DMS153 treated with DMSO at 0.1 percent for 48 hours (cell line): ENCODE results near the gene EFNB1.

Experiments used
- DNase-seq: peaks from one replicate; lab custom pipeline; 2025; ENCODE audit not compliant: unreplicated experiment; lab: John Stamatoyannopoulos, UW

EFNB1 gene

DNA sequence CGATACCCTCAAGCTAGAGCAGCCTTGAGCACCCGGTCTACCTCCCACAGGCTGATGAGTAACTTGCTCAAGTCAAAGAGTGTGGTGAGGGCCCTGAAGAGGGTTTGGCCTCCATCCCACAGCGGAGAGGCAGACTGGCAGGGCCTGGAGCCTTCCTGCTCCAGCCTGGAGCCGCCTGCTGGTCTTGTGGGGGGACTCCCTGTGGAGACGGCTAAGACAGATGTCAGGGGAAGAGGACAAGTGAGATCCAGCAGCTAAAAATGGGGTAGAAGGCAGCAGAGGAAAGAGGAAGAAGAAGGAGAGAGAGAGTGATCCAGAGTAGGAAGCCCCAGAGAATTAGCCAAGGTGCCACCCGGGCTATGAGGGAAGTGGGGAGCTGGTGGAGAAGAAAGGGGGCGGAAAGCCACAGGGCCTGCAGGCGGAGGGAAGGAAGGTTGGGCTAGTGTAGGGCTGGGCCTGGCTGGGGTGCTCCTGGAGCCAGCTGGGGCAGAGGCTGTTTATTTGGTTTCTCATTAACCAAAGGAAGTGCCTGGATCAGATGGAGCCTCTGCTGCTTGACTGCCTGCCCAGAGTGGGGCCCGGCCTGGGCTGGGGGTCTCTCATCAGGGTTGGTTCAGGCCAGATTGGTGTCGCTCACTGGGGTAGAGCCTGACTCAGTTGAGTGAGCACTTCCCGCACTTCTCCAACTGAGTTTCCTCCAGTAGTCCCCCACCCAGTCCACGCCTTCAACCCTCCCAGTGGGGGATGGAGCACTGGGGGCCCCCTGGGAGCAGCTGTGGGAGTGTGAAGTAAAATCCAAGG is 14.2 kb downstream of the EFNB1 start:
- no peak for DNase-seq

GRCh38 chrX:68843992-68844391 is 15.2 kb downstream of the EFNB1 start:
- DNase-seq = no peak

DNA sequence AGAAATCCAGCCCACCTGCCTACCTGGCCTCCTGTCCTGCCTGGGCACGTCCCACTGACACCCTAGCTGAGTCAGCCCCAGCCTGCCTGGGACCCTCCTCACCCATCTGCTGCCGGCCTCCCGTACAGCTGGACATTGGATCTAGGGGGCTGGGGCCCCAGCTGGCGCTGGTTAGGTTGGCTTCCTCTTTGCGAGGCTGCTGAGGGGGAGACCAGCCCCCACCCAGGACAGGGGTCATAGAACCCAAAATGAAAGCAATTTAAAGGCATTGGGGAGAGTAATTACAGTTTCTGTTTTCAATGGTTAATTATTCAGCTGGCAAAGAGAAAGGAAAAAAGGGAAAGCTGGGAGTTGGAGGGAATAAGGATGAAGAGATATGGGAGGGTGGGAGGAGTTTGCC is 15.8 kb downstream of the EFNB1 start:
- DNase-seq = no peak

GRCh38 chrX:68846536-68846935 is 17.7 kb downstream of the EFNB1 start:
- no peak for DNase-seq

DNA sequence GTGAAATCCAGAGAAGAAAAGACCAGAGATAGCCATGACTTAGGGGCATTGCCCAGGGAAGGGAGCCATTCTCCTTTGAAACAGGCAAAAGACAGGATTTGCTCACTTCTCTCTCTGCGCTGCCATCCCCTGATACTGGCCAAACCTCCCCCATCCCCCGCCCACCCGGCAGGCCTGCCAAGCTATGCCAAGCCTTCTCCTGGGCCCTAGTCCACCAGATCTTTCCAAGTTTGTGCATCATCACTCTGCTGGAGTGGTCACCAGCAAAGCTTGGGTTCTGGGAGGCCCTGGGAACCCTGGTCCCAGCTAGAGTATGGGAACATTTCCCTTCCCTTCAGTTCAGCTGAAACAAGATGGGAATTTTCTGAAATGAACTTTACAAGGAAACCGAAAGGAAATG is 18.4 kb downstream of the EFNB1 start:
- DNase-seq = no peak

DNA sequence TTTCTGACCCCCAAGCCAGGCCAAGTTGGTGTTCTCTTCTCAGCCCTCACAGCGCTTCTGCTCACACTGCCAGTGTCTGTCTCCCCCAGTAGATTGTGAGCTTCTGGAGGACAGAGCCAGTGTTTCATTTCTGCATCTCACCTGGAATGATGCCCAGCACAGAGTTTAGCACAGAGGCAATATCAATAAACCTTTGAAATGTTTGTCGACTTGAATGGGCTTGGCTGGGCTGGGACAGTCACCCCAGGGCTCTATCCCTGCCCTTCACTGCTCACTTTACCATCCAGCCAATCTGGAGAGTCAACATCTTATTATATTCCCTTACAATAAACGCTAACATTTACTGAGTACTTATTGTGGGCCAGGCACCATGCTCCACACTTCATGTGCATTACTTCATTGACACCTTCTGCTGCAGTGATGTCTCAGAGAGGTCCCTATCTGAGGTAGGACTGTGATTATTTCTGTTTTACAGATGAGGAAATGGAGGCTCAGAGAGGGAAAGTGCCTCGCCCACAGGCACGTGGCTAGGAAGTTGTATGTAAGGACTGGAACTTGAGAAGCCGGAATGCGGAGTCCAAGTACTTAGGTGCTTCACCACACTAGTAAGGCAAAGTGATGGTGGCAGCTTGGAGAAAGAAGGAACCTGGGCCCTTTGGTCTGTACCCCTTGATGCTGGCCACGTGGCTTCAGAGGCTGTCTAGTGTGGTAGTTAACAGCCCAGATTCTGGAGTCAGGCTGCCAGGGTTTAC is 19.5 kb downstream of the EFNB1 start:
- no peak for DNase-seq

DNA sequence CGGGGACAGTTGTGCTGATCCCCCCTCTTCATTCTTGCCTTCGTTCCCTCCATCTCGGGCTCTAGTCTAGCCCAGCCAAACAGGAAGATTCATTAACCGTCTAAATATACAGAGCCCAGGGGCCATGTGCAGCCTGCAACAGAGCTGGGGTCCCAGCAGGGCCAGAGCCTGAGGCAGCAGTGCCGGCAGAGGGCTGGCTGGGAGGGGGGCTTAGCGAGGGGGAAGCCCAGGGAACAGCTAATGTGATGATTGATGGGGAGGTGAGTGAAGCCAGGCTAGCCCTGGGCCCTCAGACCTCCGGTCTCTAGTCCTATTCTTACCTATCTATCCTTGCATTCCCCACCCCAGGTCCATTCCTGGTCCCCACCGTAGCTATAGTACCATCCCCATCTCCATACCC is 22.3 kb downstream of the EFNB1 start:
- no peak for DNase-seq

GRCh38 chrX:68852046-68852445 is 23.2 kb downstream of the EFNB1 start:
- DNase-seq = no peak

- DNase-seq = no peak
These were observed 24.9 kb downstream of the EFNB1 start for GRCh38 chrX:68853665-68854251.

GRCh38 chrX:68865300-68865699 is 36.5 kb downstream of the EFNB1 start:
- DNase-seq = no peak

DNA sequence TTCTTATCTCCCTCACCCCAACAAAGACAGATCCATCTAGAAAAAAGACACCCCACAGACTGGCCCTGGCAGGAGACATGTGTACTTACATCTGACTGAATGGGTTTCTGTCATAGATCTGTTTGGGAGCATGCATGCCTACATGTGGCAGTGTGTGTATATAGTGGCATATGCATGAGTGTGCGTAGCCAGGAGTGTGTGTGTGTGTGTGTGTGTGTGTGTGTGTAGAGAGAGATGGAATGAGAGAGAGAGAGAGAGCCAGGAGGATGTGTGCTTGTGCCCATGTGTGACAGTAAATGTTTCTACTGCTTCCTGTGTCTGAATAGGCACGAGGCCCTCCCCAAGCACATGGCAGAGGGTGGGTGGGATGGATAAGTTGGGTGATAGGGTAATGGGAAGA is 37.1 kb downstream of the EFNB1 start:
- no peak for DNase-seq

GRCh38 chrX:68867458-68868112 is 38.8 kb downstream of the EFNB1 start:
- DNase-seq = no peak

DNA sequence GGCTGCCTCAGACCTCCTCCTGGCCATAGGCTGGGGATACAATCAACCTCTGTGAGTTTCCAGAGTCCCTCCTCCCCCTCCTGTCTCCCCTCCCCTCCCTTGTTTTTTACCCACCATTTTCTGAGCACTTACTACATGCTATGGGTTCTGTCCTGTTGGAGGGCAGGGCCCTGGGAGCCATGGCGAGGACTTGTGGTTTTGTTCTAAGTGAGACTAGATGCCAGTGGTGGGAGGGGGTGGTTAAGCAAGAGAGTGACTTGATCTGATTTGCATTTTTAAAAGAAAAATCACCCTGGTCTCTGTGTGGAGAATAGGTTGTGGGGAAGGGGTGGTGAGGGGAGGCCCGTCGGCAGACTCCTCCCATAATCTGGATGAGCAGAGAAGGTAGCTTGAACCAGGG is 39.5 kb downstream of the EFNB1 start:
- no peak for DNase-seq

- no peak for DNase-seq
These were observed 40.3 kb downstream of the EFNB1 start for GRCh38 chrX:68868902-68869800.

DNA sequence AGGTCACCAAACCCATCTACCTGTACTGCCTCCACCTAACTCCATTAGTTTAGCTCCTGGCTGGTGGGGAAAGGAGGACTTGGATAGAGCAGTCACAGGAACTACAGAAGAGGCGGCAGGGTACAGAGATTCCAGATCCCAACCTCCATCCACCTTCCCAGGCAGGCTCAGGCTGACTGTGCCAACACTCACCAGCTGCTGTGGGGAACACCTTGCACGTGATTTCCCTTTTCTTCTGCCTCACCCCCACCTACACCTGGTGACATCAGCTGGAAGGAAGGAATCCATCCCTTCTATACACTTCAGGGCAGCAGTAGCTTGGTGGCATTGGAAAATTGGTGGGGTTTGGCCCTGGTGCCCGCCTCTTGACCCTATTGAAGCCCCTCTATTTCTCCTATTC is 41.5 kb downstream of the EFNB1 start:
- no peak for DNase-seq

GRCh38 chrX:68872171-68872570 is 43.4 kb downstream of the EFNB1 start:
- no peak for DNase-seq

- no peak for DNase-seq
These were observed 45.3 kb downstream of the EFNB1 start for GRCh38 chrX:68874076-68874475.

GRCh38 chrX:68876731-68877130 is 47.9 kb downstream of the EFNB1 start:
- DNase-seq = no peak

- no peak for DNase-seq
These were observed 48.8 kb downstream of the EFNB1 start for GRCh38 chrX:68877606-68878005.

GRCh38 chrX:68878977-68879645 is 50.3 kb downstream of the EFNB1 start:
- no peak for DNase-seq
